HG02623 (cell line): Measurements from ENCODE around the gene MAGI1.

Source experiments
- ATAC-seq: cut with Tn5 transposase; IDR thresholded peaks from one replicate; pipeline ENCODE4 v1.9.1; 2021; ENCODE audit warnings: moderate library complexity; ENCODE audit not compliant: unreplicated experiment

Gene MAGI1

GRCh38 chr3:65448120-65448519, 590.6 kb downstream of the MAGI1 start:
- no peak for ATAC-seq

GRCh38 chr3:65445573-65446169, 593.0 kb downstream of the MAGI1 start:
- no peak for ATAC-seq

- ATAC-seq: no peak
Observed at GRCh38 chr3:65444447-65444815, 594.3 kb downstream of the MAGI1 start.

- ATAC-seq: no peak
Observed at GRCh38 chr3:65443739-65444446, 594.8 kb downstream of the MAGI1 start.

GRCh38 chr3:65439641-65440284, 599.0 kb downstream of the MAGI1 start:
- no peak for ATAC-seq

GRCh38 chr3:65438612-65439011, 600.1 kb downstream of the MAGI1 start:
- no peak for ATAC-seq

GRCh38 chr3:65438096-65438495, 600.6 kb downstream of the MAGI1 start:
- no peak for ATAC-seq

- no peak for ATAC-seq
Observed at GRCh38 chr3:65436580-65436979, 602.1 kb downstream of the MAGI1 start.

- ATAC-seq: no peak
Observed at GRCh38 chr3:65433480-65433879, 605.2 kb downstream of the MAGI1 start.

GRCh38 chr3:65432388-65433003, 606.2 kb downstream of the MAGI1 start:
- no peak for ATAC-seq

GRCh38 chr3:65425880-65426279, 612.8 kb downstream of the MAGI1 start:
- no peak for ATAC-seq

- no peak for ATAC-seq
Observed at GRCh38 chr3:65422154-65422553, 616.6 kb downstream of the MAGI1 start.

GRCh38 chr3:65419233-65419632, 619.5 kb downstream of the MAGI1 start:
- no peak for ATAC-seq

GRCh38 chr3:65413891-65414290, 624.8 kb downstream of the MAGI1 start:
- ATAC-seq: no peak

GRCh38 chr3:65412588-65412987, 626.1 kb downstream of the MAGI1 start:
- ATAC-seq: no peak

- ATAC-seq: no peak
Observed at GRCh38 chr3:65411367-65411766, 627.4 kb downstream of the MAGI1 start.

- ATAC-seq: no peak
Observed at GRCh38 chr3:65409176-65409569, 629.5 kb downstream of the MAGI1 start.

GRCh38 chr3:65408531-65409175, 630.1 kb downstream of the MAGI1 start:
- no peak for ATAC-seq

GRCh38 chr3:65406470-65406869, 632.2 kb downstream of the MAGI1 start:
- ATAC-seq: no peak

GRCh38 chr3:65402597-65402996, 636.1 kb downstream of the MAGI1 start:
- ATAC-seq: no peak
